ENCODE measurements around the gene DPF1.

DNA sequence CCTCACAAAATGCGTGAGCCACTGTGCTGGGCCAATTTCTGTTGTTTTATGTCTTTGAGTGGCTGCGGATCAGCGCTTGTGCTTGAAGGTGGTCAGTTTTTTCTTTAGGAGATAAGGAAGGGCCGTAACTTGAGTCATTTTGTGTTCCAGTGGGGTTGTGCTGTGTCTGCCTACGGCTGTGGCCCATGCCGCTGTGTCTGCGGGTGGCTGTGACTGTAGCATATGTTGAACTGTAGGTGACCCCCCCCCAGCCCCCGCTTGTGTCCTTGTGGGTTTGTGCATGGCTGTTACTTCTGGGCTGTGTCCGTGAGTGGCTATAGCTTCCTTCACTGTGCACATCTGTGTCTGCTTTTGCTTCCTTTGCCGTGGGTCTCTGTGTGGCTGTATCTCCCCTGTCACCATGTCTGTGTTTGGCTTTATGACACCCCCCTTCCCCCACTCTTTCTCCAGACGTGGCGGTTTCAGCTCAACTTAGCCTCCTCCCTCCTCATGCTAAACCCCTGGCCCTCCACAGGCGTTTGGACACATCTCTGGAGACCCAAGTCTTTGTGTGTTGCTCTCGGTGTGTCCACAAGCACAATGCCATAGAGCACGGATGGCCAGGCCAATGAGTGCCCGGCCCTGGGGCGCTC lies 31.5 kb upstream of the DPF1 start:
- no peak for TF ChIP-seq ZFP30 (CRISPR knock-in tag; IDR thresholded peaks at IDR 0.05)
- TF ChIP-seq OSR1 (CRISPR knock-in tag; IDR thresholded peaks at IDR 0.05), result no peak
- no peak for TF ChIP-seq CSDC2 (CRISPR knock-in tag; IDR thresholded peaks at IDR 0.05)
- no peak for TF ChIP-seq ZC3H10 (CRISPR knock-in tag; IDR thresholded peaks at IDR 0.05)
- TF ChIP-seq CSRNP3 (CRISPR knock-in tag; IDR thresholded peaks at IDR 0.05), result no peak
- no peak for TF ChIP-seq ZNF70 (CRISPR knock-in tag; IDR thresholded peaks at IDR 0.05)
- TF ChIP-seq RARB (CRISPR knock-in tag; IDR thresholded peaks at IDR 0.05), result no peak
